Measurements from ENCODE around the gene HNRNPCL4.
"Not testable (repeated sequence)": the region's sequence is repeated elsewhere in the genome, so short reads cannot be mapped to it uniquely, and the experiment has no call there.

- not testable (repeated sequence) for TF ChIP-seq CTCF (IDR thresholded peaks at IDR 0.05; ENCODE audit: poor library complexity); EZH2 (IDR thresholded peaks at IDR 0.05; ENCODE audit: borderline replicate concordance); EZH2phosphoT487 (IDR thresholded peaks at IDR 0.05; ENCODE audit: low read depth, severe bottlenecking, unreplicated experiment)
Measured at GRCh38 chr1:13171548-13171947, 6.1 kb upstream of the HNRNPCL4 start, which contains the start of gene PRAMEF9.

Data from hepatocyte (in vitro differentiated cells).